Hepatocyte (in vitro differentiated cells): ENCODE measurements around the gene CLEC14A. TPM values are rescaled to one million over a fixed set of nuclear protein-coding genes. Genes with fewer than 3 reads are reported as not detected.

Source experiments
- DNase-seq: peaks from one replicate; pipeline ENCODE4 v3.0.0-alpha.2; 2016; ENCODE audit warnings: low spot score
- H2AFZ ChIP-seq: fragments of 200-600 bp; sonication (generic); 2 replicates; pipeline ENCODE4 v1.6.0; 2016; ENCODE audit warnings: antibody characterized with exemption, mild to moderate bottlenecking
- H3K27ac ChIP-seq: fragments of 200-600 bp; sonication (generic); 2 replicates; pipeline ENCODE4 v1.5.1; 2016; ENCODE audit warnings: mild to moderate bottlenecking
- H3K27me3 ChIP-seq: fragments of 200-600 bp; sonication (generic); 2 replicates; pipeline ENCODE4 v1.6.1; 2016
- H3K36me3 ChIP-seq: fragments of 200-600 bp; sonication (generic); replicated peaks from 2 replicates; pipeline ENCODE4 v1.5.1; 2016; ENCODE audit warnings: low read depth; ENCODE audit not compliant: insufficient read depth
- H3K4me1 ChIP-seq: fragments of 200-600 bp; sonication (generic); 2 replicates; pipeline ENCODE4 v1.5.1; 2016; ENCODE audit warnings: mild to moderate bottlenecking, moderate library complexity; ENCODE audit not compliant: insufficient read depth
- H3K4me2 ChIP-seq: fragments of 200-600 bp; sonication (generic); 2 replicates; pipeline ENCODE4 v1.6.0; 2016
- H3K4me3 ChIP-seq: fragments of 200-600 bp; sonication (generic); 2 replicates; pipeline ENCODE4 v1.5.1; 2016; ENCODE audit warnings: mild to moderate bottlenecking
- H3K79me2 ChIP-seq: fragments of 200-600 bp; sonication (generic); 2 replicates; pipeline ENCODE4 v1.6.0; 2017; ENCODE audit warnings: mild to moderate bottlenecking
- H3K9me2 ChIP-seq: fragments of 200-600 bp; sonication (generic); replicated peaks from 2 replicates; pipeline ENCODE4 v1.6.0; 2017; ENCODE audit warnings: mild to moderate bottlenecking; ENCODE audit not compliant: insufficient read depth
- H3K9me3 ChIP-seq: fragments of 200-600 bp; sonication (generic); 2 replicates; pipeline ENCODE4 v1.5.1; 2016; ENCODE audit warnings: low read depth, mild to moderate bottlenecking
- H4K20me1 ChIP-seq: fragments of 200-600 bp; sonication (generic); 2 replicates; pipeline ENCODE4 v1.6.0; 2016; ENCODE audit warnings: mild to moderate bottlenecking; ENCODE audit not compliant: insufficient read depth, poor library complexity, severe bottlenecking
- CTCF ChIP-seq: fragments of 200-600 bp; sonication (generic); IDR thresholded peaks from 2 replicates; pipeline ENCODE4 v1.5.1; 2016; ENCODE audit warnings: antibody characterized with exemption, mild to moderate bottlenecking; ENCODE audit not compliant: poor library complexity
- EZH2 ChIP-seq: fragments of 200-600 bp; sonication (generic); IDR thresholded peaks from 2 replicates; pipeline ENCODE4 v1.6.1; 2016; ENCODE audit warnings: antibody characterized with exemption, mild to moderate bottlenecking, borderline replicate concordance
- EZH2phosphoT487 ChIP-seq: fragments of 200-600 bp; sonication (generic); IDR thresholded peaks from one replicate; pipeline ENCODE4 v1.6.1; 2018; ENCODE audit warnings: antibody characterized with exemption, mild to moderate bottlenecking, low read depth, moderate library complexity; ENCODE audit not compliant: unreplicated experiment, severe bottlenecking
- WGBS: methylation state at CpG from one replicate; pipeline ENCODE4 v1.1.6; 2016; ENCODE audit warnings: low lambda C conversion rate; ENCODE audit errors: missing lambda C conversion rate; 5-methylcytosine and 5-hydroxymethylcytosine counted together
- polyA plus RNA-seq: library from polyadenylated mRNA; unstranded; fragments of >200 nt; fragmentation: Nextera tagmentation; extraction: Ambion mirVana; gene quantifications from 2 replicates; pipeline ENCODE4 v1.2.1, GENCODE V29; 2016
- total RNA-seq: library from RNA; depleted of rRNA; stranded (reverse); fragments of >200 nt; gene quantifications from 2 replicates; pipeline ENCODE4 v1.2.3, GENCODE V29; 2014

CLEC14A gene
- total and polyA plus RNA-seq, 2 experiments from 2014 or later, result 1.9 to 2.3 TPM

GRCh38 chr14:38285962-38286361 lies 30.1 kb upstream of the CLEC14A start:
- Histone ChIP-seq H3K4me3 (no peak overlapping the region), H3K27ac (no peak overlapping the region), H3K4me1 (no peaks in the 10 kb centered on the region), H3K9me3 (no peaks in the 10 kb centered on the region), H3K4me2 (no peak overlapping the region), H3K79me2 (no peaks in the 10 kb centered on the region), H3K36me3 (no peaks in the 10 kb centered on the region), H3K27me3 (no peaks in the 10 kb centered on the region), H4K20me1 (no peaks in the 10 kb centered on the region), H2AFZ (no peak overlapping the region), H3K9me2 (no peaks in the 10 kb centered on the region)
- DNase-seq, result no peak
- 63% methylated on average over 2 of the region's 2 CpGs for WGBS
- no peak for TF ChIP-seq EZH2phosphoT487
- no peak for TF ChIP-seq EZH2
- no peak for TF ChIP-seq CTCF

- no peaks in the 10 kb centered on the region for H3K36me3 ChIP-seq
- no peaks in the 10 kb centered on the region for H3K9me3 ChIP-seq
- no peaks in the 10 kb centered on the region for H3K4me1 ChIP-seq
- no peak for DNase-seq
- H2AFZ ChIP-seq, result no peak overlapping the region
- H3K4me2 ChIP-seq, result no peak overlapping the region
- no peak overlapping the region for H3K4me3 ChIP-seq
- no peaks in the 10 kb centered on the region for H4K20me1 ChIP-seq
- H3K79me2 ChIP-seq, result no peaks in the 10 kb centered on the region
- H3K27me3 ChIP-seq, result no peaks in the 10 kb centered on the region
- TF ChIP-seq EZH2phosphoT487 (no peak), EZH2 (no peak), CTCF (no peak)
- no peaks in the 10 kb centered on the region for H3K9me2 ChIP-seq
- H3K27ac ChIP-seq, result no peak overlapping the region
These were observed 27.0 kb upstream of the CLEC14A start for GRCh38 chr14:38282936-38283335.

- TF ChIP-seq EZH2phosphoT487 (no peak), EZH2 (no peak)
- WGBS, result 74% methylated on average over 2 of the region's 2 CpGs
- no peaks in the 10 kb centered on the region for H3K9me3 ChIP-seq
- no peak overlapping the region for H3K4me3 ChIP-seq
- H3K36me3 ChIP-seq, result no peaks in the 10 kb centered on the region
- H3K4me1 ChIP-seq, result no peaks in the 10 kb centered on the region
- no peak overlapping the region for H2AFZ ChIP-seq
- H4K20me1 ChIP-seq, result no peaks in the 10 kb centered on the region
- no peaks in the 10 kb centered on the region for H3K27me3 ChIP-seq
- no peaks in the 10 kb centered on the region for H3K9me2 ChIP-seq
- H3K27ac ChIP-seq, result no peak overlapping the region
- DNase-seq, result no peak
- H3K4me2 ChIP-seq, result no peak overlapping the region
- no peaks in the 10 kb centered on the region for H3K79me2 ChIP-seq
These were observed 24.2 kb upstream of the CLEC14A start for GRCh38 chr14:38280081-38280480.

GRCh38 chr14:38279572-38279971 lies 23.7 kb upstream of the CLEC14A start:
- no peak overlapping the region for H2AFZ ChIP-seq
- H3K9me3 ChIP-seq, result no peaks in the 10 kb centered on the region
- H3K27me3 ChIP-seq, result no peaks in the 10 kb centered on the region
- TF ChIP-seq EZH2phosphoT487 (no peak), EZH2 (no peak), CTCF (no peak)
- 92% methylated on average over 1 of the region's 1 CpG for WGBS
- H4K20me1 ChIP-seq, result no peaks in the 10 kb centered on the region
- H3K9me2 ChIP-seq, result no peaks in the 10 kb centered on the region
- H3K36me3 ChIP-seq, result no peaks in the 10 kb centered on the region
- no peak overlapping the region for H3K4me2 ChIP-seq
- DNase-seq, result no peak
- H3K4me1 ChIP-seq, result no peaks in the 10 kb centered on the region
- H3K27ac ChIP-seq, result no peak overlapping the region
- H3K4me3 ChIP-seq, result no peak overlapping the region
- no peaks in the 10 kb centered on the region for H3K79me2 ChIP-seq
